ENCODE measurements around the gene SCARF2.

DNA sequence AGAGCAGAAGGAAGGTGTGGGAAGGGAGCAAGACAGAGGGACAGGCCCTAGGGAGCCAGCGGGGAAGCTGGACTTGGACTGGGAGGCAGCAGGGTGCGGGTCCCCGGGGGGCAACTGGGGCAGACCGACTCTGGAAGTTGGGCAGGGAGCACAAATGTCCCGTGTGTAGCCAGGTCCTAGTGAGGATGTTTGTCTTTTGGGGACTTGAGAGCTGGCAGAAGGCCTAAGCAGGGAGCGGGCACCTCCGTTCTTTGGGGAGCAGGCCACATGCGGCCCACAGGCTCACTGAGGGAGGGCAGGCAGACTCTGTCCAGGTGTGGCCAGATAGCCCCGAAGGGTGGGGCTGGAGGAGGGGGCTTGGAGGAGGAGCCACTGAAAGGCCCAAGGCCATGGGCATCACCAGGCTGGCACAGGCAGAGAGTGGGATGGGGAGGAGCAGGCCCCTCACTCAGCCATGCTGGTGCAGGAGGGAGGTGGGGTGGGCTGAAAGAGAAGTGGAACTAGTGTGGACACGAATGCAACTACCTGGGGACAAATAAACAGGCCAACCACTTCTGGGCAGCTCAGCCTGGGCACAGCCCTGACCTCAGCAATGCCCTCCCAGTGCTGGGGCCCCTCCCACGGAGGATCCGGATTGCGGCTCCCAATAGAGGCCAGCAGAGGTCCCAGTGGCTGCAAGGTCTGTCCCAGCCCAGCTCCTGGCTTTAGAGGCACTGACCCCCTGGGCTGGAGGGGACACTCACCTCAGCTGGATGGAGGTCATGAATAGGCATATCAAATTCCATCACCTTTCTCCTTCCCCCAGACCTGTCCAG lies 1.3 kb upstream of the SCARF2 start:
- TF ChIP-seq, protein P1, sequence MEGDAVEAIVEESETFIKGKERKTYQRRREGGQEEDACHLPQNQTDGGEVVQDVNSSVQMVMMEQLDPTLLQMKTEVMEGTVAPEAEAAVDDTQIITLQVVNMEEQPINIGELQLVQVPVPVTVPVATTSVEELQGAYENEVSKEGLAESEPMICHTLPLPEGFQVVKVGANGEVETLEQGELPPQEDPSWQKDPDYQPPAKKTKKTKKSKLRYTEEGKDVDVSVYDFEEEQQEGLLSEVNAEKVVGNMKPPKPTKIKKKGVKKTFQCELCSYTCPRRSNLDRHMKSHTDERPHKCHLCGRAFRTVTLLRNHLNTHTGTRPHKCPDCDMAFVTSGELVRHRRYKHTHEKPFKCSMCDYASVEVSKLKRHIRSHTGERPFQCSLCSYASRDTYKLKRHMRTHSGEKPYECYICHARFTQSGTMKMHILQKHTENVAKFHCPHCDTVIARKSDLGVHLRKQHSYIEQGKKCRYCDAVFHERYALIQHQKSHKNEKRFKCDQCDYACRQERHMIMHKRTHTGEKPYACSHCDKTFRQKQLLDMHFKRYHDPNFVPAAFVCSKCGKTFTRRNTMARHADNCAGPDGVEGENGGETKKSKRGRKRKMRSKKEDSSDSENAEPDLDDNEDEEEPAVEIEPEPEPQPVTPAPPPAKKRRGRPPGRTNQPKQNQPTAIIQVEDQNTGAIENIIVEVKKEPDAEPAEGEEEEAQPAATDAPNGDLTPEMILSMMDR (IDR thresholded peaks at IDR 0.05), result no peak
- TF ChIP-seq POLR2AphosphoS5 (IDR thresholded peaks at IDR 0.05) (no peak), POLR2A (IDR thresholded peaks at IDR 0.05) (no peak), EP300 (IDR thresholded peaks at IDR 0.05) (no peak)
